KOPT-K1 (cell line): ENCODE results near the gene ATP8A2.
"Not testable (repeated sequence)": the region's sequence is repeated elsewhere in the genome, so short reads cannot be mapped to it uniquely, and the experiment has no call there.

Source experiments
- H3K27ac ChIP-seq: fragments of 200-600 bp; sonication (generic); 2 replicates; pipeline ENCODE4 v1.5.1; 2016; ENCODE audit warnings: antibody characterized with exemption, mild to moderate bottlenecking, low read depth, low read length; ENCODE audit not compliant: poor library complexity, severe bottlenecking
- H3K36me3 ChIP-seq: fragments of 200-600 bp; sonication (generic); 2 replicates; pipeline ENCODE4 v1.5.1; 2017; ENCODE audit warnings: antibody characterized with exemption, mild to moderate bottlenecking, low read length, moderate library complexity; ENCODE audit not compliant: insufficient read depth
- H3K9me3 ChIP-seq: fragments of 200-600 bp; sonication (generic); 2 replicates; pipeline ENCODE4 v1.5.1; 2017; ENCODE audit warnings: antibody characterized with exemption, low read length, mild to moderate bottlenecking; ENCODE audit not compliant: insufficient read depth, poor library complexity, severe bottlenecking

The ATP8A2 gene

DNA sequence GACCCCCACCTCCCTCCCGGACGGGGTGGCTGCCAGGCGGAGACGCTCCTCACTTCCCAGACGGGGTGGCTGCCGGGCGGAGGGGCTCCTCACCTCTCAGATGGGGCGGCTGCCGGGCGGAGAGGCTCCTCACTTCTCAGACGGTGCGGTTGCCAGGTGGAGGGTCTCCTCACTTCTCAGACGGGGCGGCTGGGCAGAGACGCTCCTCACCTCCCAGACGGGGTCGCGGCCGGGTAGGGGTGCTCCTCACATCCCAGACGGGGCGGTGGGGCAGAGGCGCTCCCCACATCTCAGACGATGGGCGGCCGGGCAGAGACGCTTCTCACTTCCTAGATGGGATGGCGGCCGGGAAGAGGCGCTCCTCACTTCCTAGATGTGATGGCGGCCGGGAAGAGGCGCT, 141.3 kb downstream of the ATP8A2 start:
- H3K36me3 ChIP-seq, H3K27ac ChIP-seq: not testable (repeated sequence)
- H3K9me3 ChIP-seq, result peaks cover 11% of the 10 kb centered on the region

DNA sequence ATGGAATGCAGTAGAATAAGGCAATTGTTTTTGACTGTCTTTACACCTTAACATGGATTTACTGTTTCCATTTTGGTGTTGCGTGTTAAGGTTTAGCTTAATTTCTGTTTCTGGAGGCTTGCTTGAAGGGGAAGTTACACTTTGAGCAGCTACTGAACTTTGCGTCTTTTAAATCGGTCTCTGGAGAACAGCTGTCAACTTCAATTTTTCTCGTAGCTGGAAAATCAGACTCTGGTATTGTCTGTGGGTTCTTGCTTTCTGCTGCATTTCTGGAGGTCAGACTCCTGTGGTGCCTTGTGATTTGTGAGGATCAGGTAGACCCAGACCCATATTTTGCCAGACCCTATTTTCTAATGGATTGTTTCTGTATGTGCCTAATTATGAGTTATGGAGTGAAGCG, 146.7 kb downstream of the ATP8A2 start:
- Histone ChIP-seq H3K9me3 (no peaks in the 10 kb centered on the region), H3K27ac (no peak overlapping the region), H3K36me3 (no peaks in the 10 kb centered on the region)

DNA sequence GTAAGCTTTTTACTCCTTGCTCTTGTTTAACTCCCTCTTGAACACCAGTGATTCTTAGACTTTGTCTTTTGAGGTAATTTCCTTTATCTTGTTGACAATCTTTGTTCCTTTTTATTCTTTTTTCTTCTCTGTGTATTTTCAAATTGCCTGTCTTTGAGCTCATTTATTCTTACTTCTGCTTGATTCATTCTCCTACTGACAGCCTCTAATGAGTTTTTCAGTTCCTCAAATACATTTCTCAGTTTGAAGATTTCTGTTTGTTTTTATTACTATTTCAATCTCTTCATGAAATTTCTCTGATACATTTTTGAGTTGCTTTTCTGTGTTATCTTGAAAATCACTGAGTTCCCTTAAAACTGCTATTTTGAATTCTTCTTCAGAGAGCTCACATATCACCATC, 154.1 kb downstream of the ATP8A2 start:
- Histone ChIP-seq H3K27ac (no peak overlapping the region), H3K9me3 (peaks cover 27% of the 10 kb centered on the region), H3K36me3 (no peaks in the 10 kb centered on the region)

DNA sequence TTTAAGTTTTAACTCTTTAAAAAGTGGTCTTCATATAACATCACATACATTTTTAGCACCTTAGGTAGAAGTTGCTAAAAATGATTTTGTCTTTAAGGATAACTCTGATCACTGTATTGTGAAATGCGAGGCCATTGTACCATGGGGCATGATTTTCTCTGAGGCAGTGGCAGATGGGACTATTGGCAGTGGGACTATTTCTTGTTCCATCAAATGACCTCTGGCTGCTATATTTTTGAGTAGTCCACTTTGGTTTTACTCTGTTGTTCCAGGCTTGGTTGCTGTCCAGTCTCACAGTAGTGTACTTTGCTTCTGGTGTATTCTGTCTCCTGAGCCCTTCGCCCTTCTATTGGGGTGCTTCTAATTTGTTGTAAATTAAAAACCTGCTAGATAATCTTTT, 156.5 kb downstream of the ATP8A2 start:
- H3K36me3 ChIP-seq, result no peaks in the 10 kb centered on the region
- H3K9me3 ChIP-seq, result peaks cover 27% of the 10 kb centered on the region
- H3K27ac ChIP-seq, result no peak overlapping the region

DNA sequence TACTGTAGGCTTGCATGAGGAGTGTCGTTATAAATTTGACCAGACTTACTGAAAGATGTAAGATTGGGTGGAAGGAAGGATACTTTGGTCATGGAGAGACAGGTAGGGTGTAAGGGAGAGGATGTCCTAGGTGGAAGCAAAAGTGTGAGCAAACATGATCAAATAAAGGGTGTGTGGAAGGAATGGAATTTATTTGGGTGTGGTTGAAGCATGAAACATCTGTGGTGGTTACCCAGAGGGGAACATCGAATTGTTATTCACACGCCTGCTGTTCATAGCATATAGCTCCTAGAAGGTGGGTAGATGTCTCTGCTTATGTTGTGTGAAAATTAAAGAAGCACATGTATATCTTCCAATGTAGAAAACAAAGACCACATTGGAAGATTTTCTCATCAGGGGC, 157.7 kb downstream of the ATP8A2 start:
- no peaks in the 10 kb centered on the region for H3K36me3 ChIP-seq
- H3K27ac ChIP-seq, result no peak overlapping the region
- peaks cover 26% of the 10 kb centered on the region for H3K9me3 ChIP-seq

DNA sequence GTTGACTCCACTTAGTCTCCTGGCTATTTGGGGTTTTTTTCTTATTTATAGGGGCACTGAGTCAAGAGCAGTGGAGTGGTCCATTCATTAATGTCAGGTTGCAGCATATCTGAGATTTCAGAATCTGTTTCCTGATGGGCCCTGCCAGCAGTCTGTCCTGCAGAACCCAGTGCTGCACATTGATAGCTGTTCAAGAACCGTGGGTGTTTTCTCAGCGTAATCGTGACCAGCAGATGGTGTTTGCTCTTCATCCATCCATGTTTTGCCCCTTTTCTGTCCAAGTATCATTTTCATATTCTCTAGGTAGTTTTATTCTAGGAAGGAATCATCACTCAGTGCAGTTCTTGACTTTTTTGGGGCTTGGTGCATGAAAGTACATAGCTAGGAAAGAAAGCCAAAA, 166.5 kb downstream of the ATP8A2 start:
- Histone ChIP-seq H3K36me3 (no peaks in the 10 kb centered on the region), H3K27ac (no peak overlapping the region), H3K9me3 (no peaks in the 10 kb centered on the region)

DNA sequence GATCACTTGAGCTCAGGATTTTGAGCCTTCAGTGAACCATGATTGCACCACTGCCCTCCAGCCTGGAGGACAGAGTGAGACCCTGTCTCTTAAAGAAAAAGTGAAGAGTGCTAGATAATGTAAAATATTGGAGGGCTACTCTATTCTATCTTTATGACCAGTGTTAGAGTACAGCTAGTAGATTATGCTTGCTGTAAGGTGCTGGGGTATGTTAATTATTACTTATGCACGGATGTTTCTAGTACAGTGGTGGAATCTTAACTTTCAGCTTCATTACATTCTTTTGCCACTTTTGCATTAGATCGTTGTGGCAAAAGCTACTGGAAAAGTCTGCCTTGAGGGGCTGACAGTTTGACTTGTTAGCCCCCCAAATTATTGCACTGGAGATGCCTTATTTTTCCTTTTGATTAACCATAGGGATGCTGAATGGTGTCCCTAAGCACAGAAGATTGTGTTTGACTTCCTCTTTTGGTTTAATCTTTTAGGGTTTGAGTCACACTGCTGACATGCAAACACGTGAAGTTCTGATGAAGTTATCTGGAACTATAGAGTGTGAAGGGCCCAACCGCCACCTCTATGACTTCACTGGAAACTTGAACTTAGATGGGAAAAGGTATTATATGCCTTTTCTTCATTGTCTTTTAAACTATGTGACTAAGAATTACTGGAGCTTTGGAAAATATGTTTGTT, 169.8 kb downstream of the ATP8A2 start:
- no peaks in the 10 kb centered on the region for H3K36me3 ChIP-seq
- no peak overlapping the region for H3K27ac ChIP-seq
- no peaks in the 10 kb centered on the region for H3K9me3 ChIP-seq

DNA sequence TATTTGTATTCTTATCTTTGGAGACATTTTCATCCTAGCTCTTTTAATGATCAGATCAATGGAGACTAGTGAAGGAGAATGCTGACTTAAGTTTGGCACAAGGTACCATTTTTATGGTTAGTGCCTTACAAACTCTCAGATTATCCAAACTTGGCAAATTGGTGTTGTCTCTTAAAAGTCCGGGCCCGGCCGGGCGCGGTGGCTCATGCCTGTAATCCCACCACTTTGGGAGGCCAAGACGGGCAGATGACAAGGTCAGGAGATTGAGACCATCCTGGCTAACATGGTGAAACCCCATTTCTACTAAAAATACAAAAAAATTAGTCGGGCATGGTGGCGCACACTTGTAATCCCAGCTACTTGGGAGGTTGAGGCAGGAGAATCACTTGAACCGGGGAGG, 177.2 kb downstream of the ATP8A2 start:
- H3K36me3 ChIP-seq, H3K27ac ChIP-seq, H3K9me3 ChIP-seq: not testable (repeated sequence)

DNA sequence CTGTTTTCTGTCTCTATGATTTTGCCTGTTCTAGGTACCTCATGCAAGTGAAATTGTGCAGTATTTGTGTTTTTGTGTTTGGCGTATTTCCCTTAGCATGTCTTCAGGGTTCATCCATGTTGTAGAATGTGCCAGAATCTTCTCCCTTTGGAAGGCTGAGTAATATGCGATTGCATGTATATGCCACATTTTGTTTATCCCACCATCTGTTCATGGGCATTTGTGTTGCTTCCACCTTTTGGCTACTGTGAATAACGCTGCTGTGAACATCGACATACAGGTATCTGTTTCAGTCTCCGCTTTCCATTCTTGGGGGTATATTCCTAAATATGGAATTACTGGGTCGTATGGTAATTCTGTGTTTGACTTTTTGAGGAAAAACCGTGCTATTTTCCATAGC, 190.0 kb downstream of the ATP8A2 start:
- no peaks in the 10 kb centered on the region for H3K9me3 ChIP-seq
- H3K27ac ChIP-seq, result no peak overlapping the region
- no peaks in the 10 kb centered on the region for H3K36me3 ChIP-seq

DNA sequence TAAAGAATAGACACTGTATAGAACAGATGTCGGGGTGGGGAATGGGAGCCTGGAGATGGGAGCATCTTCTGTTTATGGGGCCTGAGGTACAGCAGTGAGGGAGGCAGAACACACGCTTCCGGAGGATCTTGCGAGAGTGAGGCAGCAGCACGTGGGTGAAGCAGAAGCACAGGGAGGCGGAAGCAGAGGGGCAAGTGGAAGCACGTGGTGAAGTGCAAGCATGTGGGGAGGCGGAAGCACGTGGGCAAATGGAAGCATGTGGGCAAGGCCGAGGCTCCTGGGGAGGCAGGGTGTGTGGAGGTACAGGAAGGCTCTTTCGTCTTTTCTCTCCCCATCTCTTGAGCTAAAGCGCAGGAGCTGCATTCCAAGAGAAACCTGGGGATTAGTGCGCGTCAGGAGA, 198.4 kb downstream of the ATP8A2 start:
- H3K9me3 ChIP-seq, result no peaks in the 10 kb centered on the region
- no peaks in the 10 kb centered on the region for H3K36me3 ChIP-seq
- no peak overlapping the region for H3K27ac ChIP-seq

DNA sequence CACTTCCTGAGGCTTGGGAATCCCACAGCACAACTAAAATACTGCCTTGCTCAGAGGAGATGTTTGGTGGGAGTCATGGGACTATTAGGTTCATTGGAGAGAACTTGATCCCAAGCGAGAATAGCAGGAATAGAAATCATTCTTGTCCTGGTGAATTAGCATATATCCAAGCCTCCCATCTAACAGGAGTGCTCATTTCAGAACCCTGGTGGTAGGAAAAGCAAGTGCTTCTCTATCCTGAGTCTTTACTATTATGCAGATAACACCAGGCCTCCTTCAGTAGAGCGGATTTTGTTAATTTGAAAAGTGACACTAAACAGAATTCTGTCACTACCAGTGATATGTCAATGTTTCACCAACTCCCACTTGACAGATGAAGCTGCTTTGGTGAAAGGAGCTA, 199.5 kb downstream of the ATP8A2 start:
- no peaks in the 10 kb centered on the region for H3K36me3 ChIP-seq
- no peak overlapping the region for H3K27ac ChIP-seq
- no peaks in the 10 kb centered on the region for H3K9me3 ChIP-seq

DNA sequence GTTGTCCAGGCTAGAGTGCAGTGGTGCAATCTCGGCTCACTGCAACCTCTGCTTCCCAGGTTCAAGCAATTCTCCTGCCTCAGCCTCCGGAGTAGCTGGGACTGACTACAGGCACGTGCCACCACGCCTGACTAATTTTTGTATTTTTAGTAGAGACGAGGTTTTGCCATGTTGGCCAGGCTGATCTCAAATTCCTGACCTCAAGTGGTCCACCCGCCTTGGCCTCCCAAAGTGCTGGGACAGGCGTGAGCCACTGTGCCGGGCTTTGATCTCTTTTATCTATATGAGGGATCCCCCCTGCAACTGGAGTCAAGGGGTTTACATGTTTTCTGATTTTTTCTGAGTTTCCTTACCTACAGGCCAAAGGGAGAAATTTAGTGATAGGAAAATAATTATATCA, 200.4 kb downstream of the ATP8A2 start:
- not testable (repeated sequence) for H3K36me3 ChIP-seq, H3K9me3 ChIP-seq, H3K27ac ChIP-seq

DNA sequence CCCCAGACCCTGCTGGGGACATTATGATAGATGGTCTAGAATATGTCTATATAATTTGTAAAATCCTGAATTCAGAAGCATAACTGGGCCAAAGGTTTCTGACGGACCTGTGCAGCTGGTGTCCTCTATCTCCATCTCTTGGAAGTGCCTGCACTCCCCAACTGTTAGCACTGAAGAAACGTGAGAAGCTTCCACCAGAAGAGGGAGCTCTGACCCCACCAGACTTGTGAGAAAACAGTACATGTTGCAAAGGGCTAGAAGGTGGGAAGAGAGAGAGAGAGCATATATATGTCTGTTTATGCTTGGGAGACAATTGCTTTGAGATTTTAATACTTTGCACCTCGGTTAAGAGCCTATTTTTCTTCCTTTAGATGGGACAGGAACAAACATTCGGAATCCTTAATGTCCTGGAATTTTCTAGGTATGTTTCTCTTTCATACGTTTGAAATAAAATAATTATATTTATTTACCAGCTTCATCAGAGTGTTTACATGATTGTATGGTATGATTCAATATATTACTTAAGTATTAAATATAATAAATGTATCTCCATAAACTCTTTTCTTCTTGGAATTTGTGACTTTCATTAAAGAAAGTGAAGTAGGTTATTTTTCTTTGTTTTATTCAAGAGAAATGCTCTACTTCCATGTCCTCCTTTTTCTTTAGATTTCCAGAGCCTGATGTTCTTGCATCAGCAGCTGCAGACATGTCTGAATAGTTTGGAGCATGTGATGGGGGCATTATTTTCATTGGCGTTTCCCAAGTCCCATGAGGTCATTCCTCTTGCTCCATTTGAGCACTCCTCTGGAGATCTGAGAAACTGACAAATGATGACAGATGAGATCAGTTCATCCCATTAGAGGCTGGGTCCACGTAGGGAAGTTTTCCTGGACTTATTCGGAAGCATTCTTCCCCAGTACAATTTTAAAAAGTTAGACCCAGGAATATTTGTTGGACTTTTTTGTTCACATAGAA, 202.9 kb downstream of the ATP8A2 start:
- no peaks in the 10 kb centered on the region for H3K9me3 ChIP-seq
- H3K27ac ChIP-seq, result no peak overlapping the region
- H3K36me3 ChIP-seq, result no peaks in the 10 kb centered on the region

DNA sequence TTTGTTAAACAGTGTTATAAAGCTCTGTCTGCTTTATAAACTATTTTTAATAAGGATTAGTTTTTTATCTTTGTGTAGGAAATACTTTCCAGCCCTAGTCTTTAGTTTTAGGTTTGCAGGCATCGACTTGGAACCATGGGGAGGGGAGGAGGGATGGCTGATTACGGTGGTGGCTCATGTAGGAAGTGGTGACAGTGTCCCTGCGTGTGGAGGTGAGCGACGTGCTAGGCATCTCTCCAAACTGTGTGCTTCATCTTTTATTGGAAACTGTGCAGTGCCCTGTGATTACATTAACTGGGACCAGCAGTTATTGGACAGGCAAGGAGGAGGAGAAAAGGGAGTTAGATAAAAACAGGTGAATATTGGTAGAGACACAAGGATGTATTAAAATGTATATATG, 203.8 kb downstream of the ATP8A2 start:
- Histone ChIP-seq H3K36me3 (no peaks in the 10 kb centered on the region), H3K27ac (no peak overlapping the region), H3K9me3 (no peaks in the 10 kb centered on the region)

DNA sequence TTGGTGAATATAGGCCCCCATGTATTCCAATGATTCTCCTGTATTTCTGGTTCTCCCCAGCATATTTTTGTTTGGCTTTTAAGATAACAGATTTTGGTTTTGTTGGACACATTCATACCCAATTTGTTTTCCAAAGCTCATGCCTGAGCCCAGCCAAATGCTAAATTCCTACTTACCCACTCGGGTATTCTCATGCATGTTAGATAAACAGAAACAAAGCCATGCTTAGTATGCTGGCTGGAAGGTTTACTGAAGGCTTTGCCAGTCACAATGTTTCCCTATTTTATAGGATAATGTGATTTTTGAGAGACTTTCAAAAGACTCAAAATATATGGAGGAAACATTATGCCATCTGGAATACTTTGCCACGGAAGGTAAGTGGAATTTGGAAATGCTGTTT, 206.8 kb downstream of the ATP8A2 start:
- no peaks in the 10 kb centered on the region for H3K36me3 ChIP-seq
- H3K27ac ChIP-seq, result no peak overlapping the region
- H3K9me3 ChIP-seq, result no peaks in the 10 kb centered on the region

DNA sequence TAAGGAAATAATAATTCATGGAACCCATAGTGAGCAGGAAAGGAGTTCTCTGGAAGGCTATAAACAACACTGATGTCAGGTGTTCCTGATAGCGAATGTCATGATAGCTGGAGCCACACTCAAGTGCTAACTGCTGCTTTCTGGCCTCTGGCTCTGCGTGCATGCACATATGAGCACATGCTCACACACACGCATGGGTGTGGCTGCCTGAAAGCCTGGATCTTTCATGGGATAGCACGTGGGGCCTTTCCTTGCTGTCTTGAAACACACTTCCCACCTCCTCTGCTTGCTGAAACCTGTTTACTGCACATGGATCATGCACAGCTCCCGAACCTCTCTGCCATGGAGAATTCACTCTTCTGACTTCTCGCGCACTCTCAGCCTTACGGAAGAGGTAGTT, 207.4 kb downstream of the ATP8A2 start:
- Histone ChIP-seq H3K27ac (no peak overlapping the region), H3K9me3 (no peaks in the 10 kb centered on the region), H3K36me3 (no peaks in the 10 kb centered on the region)
